ENCODE results near the gene NR4A3. TPM values are rescaled to one million over a fixed set of nuclear protein-coding genes. Genes with fewer than 3 reads are reported as not detected.

The NR4A3 gene
- total and polyA plus RNA-seq, 9 of the 15 experiments (the other 6 are each of a cell fraction or from before 2014, with no cell fraction given), result 0.04 to 0.07 TPM; not detected in 7

- TF ChIP-seq, protein P1, sequence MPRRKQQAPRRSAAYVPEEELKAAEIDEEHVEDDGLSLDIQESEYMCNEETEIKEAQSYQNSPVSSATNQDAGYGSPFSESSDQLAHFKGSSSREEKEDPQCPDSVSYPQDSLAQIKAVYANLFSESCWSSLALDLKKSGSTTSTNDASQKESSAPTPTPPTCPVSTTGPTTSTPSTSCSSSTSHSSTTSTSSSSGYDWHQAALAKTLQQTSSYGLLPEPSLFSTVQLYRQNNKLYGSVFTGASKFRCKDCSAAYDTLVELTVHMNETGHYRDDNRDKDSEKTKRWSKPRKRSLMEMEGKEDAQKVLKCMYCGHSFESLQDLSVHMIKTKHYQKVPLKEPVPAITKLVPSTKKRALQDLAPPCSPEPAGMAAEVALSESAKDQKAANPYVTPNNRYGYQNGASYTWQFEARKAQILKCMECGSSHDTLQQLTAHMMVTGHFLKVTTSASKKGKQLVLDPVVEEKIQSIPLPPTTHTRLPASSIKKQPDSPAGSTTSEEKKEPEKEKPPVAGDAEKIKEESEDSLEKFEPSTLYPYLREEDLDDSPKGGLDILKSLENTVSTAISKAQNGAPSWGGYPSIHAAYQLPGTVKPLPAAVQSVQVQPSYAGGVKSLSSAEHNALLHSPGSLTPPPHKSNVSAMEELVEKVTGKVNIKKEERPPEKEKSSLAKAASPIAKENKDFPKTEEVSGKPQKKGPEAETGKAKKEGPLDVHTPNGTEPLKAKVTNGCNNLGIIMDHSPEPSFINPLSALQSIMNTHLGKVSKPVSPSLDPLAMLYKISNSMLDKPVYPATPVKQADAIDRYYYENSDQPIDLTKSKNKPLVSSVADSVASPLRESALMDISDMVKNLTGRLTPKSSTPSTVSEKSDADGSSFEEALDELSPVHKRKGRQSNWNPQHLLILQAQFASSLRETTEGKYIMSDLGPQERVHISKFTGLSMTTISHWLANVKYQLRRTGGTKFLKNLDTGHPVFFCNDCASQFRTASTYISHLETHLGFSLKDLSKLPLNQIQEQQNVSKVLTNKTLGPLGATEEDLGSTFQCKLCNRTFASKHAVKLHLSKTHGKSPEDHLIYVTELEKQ (CRISPR knock-in tag; IDR thresholded peaks at IDR 0.05), result no peak
- TF ChIP-seq, protein P2, sequence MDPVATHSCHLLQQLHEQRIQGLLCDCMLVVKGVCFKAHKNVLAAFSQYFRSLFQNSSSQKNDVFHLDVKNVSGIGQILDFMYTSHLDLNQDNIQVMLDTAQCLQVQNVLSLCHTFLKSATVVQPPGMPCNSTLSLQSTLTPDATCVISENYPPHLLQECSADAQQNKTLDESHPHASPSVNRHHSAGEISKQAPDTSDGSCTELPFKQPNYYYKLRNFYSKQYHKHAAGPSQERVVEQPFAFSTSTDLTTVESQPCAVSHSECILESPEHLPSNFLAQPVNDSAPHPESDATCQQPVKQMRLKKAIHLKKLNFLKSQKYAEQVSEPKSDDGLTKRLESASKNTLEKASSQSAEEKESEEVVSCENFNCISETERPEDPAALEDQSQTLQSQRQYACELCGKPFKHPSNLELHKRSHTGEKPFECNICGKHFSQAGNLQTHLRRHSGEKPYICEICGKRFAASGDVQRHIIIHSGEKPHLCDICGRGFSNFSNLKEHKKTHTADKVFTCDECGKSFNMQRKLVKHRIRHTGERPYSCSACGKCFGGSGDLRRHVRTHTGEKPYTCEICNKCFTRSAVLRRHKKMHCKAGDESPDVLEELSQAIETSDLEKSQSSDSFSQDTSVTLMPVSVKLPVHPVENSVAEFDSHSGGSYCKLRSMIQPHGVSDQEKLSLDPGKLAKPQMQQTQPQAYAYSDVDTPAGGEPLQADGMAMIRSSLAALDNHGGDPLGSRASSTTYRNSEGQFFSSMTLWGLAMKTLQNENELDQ (CRISPR knock-in tag; IDR thresholded peaks at IDR 0.05; ENCODE audit: borderline replicate concordance), result no peak; the same call in 1 of the 2 replicates
- no peak for TF ChIP-seq TCFL5 (CRISPR knock-in tag; conservative IDR thresholded peaks at IDR 0.05)
- TF ChIP-seq POLR2B (IDR thresholded peaks at IDR 0.05; ENCODE audit: low read depth, partially characterized antibody), result peak; percentile 74
- no peak for TF ChIP-seq PRMT5 (CRISPR knock-in tag; IDR thresholded peaks at IDR 0.05)
- TF ChIP-seq MCM2 (IDR thresholded peaks at IDR 0.05; ENCODE audit: low read depth), result no peak
- TF ChIP-seq FOXJ2 (tag; IDR thresholded peaks at IDR 0.05), result peak; percentile 47; the same call in 1 of the 2 replicates
- TF ChIP-seq CBX1 (IDR thresholded peaks at IDR 0.05; ENCODE audit: low read depth), result peak; percentile 77; the same call in 1 of the 2 replicates
- no peak for TF ChIP-seq ZBTB17 (CRISPR knock-in tag; IDR thresholded peaks at IDR 0.05)
- no peak for TF ChIP-seq SRSF9 (IDR thresholded peaks at IDR 0.05; ENCODE audit: borderline replicate concordance, low read depth, low read length)
- TF ChIP-seq CAMTA2 (CRISPR knock-in tag; conservative IDR thresholded peaks at IDR 0.05), result no peak
- no peak for TF ChIP-seq NCOA4 (IDR thresholded peaks at IDR 0.05; ENCODE audit: partially characterized antibody)
- no peak for TF ChIP-seq HES1 (IDR thresholded peaks at IDR 0.05; ENCODE audit: low read depth)
- no peak for TF ChIP-seq BRCA1 (IDR thresholded peaks at IDR 0.05)
- no peak for TF ChIP-seq BRCA1 (CRISPR knock-in tag; IDR thresholded peaks at IDR 0.05)
- peak; percentile 64 for TF ChIP-seq SP1 (CRISPR knock-in tag; IDR thresholded peaks at IDR 0.05)
- no peak for TF ChIP-seq GABPB2 (CRISPR knock-in tag; conservative IDR thresholded peaks at IDR 0.05)
These were observed 84.9 kb downstream of the NR4A3 start, which contains the start of gene STX17 (continued) for GRCh38 chr9:99906403-99907207.
